T-helper 1 cell (primary cell): ENCODE data around the gene KSR2.

ENCODE experiments used
- DNase-seq, 5 donors: peaks; one replicate each; pipeline ENCODE4 v3.0.0-alpha.2; 2012 to 2020

The KSR2 gene

DNA sequence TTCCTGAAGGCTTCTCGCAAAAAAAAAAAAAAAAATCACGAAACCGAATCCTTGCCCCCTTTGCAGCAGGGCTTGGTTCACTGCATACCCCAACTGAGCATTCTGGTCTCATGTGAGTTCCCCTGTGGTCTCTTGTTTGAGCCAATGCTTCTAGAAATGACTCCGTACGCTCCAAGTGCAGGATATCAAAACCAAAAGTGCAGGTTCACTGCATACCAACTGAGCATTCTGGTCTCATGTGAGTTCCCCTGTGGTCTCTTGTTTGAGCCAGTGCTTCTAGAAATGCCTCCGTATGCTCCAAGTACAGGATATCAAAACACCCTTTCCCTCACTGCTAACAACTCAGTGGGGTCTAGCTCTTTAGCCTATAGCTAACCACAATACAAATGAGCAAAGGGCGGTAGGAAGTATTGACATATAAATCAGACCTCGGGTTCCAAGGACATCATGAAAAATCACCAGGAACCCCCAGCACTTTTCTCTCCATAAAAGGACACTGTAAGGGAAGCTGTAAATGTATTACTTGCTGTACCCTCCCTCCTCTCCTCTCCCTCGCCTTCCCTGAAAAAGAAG, 401.1 kb downstream of the KSR2 start:
- DNase-seq: no peak

DNA sequence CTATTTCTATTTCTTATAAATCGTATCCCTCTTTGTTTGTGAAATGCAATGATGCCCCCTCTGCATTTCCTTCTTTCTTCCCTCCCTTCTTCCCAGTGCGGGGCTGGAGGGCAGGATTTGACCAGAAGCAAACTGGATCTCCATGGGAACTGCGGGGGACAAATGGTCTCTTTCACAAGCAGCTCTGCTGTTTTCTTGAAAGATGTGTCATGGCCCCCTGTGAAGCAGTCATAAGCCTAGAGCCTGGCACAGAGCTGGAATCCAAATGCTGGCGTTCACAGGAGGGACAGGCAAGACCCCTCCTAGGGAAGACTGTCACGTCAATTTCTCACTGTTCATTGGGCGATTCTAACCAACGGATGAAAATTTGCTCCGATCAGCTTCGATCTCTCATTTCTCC, 403.9 kb downstream of the KSR2 start:
- no peak for DNase-seq

DNA sequence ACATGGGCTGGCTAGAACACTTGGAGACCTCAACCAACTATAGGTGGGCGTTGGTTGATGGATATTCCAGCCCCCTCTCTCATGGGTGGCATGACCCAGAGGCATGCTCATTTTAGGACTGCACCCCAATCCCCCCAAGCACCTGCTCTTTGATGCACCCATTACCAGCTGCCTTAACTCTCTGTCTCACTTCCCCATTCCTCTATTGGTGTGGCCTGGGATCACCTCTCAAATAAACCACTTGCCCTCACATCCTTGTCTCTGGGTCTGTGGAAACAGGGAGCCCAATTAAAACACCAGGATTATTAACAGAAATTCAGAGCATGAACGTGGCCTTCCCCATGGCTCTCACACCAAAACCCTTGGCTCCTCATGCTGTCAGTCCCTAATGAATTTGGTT, 405.1 kb downstream of the KSR2 start:
- no peak for DNase-seq

DNA sequence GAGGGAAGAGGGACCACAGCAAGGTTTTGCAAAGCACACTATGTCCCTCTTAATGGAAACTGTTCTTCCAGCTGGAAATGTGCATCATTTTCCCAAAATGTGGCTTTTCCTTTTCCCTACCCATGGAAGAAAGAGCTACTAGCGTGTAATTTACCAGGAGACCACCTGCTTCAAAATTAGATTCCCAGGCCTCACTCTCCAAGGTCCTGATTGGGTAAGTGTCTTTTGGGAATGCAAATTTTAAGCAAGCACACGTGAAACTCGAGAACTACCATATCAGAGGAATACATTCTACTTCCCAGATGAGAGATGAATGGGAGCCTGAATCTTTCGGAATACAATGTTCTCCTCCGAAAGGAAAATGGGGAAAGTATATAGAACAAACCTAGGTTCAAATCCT, 405.8 kb downstream of the KSR2 start:
- no peak for DNase-seq

DNA sequence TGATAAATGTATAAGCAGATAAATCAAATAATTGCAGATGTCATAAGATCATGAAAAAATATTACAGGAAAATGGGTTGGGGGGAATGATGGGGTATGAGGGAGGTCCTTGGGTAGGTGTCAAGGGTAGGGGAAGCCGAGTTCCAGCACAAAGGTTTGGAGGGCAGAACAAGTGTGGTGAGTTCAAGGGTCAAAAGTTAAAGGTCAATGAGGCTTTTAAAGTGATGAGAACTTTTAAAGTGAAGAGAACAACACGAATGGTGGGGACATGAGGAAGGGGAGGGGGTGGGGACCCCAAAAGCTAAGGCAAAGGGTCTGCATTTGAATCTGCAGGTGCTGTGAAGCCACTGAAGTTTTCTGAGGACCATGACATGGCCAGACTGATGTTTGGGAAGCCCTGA, 406.8 kb downstream of the KSR2 start:
- DNase-seq: no peak

DNA sequence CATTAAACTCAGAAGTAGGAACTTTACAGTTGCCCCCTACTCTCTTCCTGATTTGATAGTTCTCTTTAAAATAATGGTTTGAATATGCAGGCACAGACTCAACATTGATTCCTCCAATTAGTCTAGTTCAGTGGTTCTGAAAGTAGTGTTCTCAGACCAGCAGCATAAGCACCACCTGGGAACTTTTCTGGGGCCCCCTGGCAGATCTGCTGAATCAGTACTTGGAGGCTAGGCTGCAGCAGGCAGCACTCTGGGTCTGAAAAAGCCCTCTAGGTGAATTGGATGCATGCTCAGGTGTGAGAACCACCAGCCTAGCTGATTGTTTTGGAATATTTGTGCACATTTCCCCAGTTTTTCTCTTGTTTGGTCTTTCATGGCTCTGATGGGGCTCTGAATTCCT, 408.8 kb downstream of the KSR2 start:
- DNase-seq: no peak

DNA sequence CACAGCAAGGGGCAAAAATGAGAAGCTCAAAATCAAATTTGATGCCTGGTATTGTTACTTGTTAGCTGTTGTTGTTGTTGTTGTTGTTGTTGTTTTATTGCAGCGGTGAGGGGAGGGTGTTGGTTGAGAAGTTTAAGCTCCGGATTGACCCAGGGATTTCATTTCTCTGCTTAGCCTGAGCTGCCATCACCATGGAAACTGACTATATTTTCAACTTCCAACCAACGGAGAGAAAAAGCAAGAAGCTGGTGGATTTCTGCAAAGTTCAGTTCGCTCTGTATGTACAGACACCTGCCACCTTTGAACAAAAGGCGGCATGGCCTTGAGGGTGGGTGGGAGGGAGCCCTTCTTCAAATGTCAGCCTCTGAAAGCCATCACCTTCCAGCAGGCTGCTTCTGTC, 412.9 kb downstream of the KSR2 start:
- no peak for DNase-seq

DNA sequence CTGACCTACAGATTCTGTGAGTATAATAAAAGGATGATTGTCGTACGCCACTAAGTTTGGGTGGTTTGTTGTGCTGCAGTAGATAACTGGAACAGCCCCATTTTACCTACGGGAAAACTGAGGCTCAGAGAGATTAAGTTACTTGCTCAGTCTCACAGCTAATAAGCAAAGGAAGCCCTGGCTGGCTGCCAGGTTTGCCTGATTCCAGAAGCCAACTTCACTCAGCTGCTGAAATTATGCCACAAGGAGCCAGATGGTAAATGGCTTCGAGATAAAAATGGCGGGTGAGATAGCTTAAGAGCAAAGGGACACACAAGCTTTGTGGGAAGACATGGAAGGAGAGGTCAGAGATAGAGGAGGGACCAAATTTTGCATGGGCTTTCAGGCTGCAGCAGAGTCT, 415.8 kb downstream of the KSR2 start:
- DNase-seq: no peak

DNA sequence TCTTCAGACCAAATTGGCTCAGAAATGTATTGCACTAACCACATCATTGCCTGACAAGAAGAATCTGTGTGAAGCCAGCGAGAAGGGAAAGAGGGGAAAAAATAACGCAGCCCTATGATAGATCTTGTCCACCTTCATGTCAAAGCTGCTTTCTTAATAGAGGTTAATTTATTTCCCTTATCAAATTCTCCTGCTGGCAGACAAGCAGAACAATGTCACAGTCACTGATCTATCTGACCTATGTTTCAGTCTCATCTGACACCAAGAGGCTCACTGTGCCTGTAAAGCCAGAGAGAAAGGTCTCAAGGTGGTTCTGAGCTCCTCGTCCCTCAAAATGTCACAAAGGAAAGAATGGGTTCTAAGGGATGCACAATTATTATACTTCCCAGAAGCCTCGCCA, 417.1 kb downstream of the KSR2 start:
- no peak for DNase-seq

DNA sequence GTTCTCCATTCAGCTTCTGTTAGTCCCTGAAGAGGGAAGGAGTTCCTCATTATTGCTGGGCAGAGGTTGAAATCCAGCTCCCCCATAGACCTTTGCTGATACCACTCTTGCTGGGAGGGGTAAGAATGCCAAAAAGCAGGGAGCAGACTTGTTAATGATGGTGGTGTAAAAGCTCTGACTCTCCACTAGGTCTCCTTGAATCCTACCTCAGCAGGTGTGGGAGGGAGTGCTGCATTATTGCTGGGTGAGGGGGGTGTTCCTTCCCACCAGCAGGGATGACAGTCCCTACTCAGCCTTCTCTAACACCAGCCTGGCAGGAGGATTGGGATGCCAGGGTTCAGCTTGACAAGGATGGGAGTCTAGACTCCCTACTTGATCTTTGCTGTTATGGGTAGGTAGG, 421.6 kb downstream of the KSR2 start:
- no peak for DNase-seq

DNA sequence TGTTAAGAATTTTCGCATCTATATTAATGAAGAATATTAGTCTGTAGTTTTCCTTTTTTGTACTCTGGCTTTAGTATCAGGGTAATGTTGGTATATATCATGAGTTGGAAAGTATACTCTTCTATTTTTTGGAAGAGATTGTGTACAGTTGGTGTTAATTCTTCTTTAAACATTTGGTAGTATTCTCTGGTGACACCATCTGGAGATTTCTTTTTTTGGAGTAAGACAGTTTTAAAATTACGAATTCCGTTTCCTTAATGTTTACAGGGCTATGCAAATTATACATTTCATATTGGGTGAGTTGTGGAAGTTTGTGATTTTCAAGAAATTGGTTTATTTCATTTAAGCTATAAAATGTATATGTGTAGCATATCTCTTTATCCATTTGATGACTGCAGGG, 423.6 kb downstream of the KSR2 start:
- DNase-seq: no peak

DNA sequence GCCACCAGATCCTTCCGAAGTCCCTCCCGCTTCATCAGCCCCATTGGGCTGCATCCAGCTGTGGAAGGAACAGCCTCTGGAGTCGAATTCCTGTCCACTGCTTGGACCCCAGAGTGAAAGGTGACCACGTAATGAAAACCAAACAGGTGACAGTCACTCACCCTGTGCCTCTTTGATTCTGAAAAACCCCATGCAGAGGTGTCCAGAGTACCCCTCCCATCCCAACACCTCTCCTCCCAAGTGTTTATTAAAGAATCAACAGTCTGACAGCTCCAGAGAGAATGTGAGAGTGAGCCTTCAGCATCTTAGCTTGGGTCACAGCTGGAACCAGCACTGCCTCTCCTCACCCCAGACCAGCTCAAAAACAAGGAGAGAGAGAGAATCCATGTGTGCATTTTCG, 428.8 kb downstream of the KSR2 start:
- no peak for DNase-seq

DNA sequence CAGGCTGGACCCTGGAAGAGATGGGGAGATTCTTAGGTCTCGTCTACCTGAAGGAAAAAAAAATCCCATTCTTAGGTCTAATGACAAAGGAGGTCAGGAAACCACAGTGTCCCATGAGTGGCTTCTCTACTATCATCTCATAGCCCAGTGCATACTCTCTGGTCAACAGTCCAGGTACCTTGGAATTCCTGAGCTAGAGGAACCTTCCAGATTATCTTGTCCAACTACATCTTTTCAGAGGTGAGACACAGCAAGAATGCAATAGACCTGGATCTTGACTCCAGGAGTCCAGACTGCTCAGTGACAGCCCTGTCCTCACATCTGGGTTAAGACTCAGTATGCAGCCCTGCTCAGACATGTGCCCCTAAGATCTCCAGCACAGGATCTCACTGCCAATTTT, 429.9 kb downstream of the KSR2 start:
- no peak for DNase-seq

DNA sequence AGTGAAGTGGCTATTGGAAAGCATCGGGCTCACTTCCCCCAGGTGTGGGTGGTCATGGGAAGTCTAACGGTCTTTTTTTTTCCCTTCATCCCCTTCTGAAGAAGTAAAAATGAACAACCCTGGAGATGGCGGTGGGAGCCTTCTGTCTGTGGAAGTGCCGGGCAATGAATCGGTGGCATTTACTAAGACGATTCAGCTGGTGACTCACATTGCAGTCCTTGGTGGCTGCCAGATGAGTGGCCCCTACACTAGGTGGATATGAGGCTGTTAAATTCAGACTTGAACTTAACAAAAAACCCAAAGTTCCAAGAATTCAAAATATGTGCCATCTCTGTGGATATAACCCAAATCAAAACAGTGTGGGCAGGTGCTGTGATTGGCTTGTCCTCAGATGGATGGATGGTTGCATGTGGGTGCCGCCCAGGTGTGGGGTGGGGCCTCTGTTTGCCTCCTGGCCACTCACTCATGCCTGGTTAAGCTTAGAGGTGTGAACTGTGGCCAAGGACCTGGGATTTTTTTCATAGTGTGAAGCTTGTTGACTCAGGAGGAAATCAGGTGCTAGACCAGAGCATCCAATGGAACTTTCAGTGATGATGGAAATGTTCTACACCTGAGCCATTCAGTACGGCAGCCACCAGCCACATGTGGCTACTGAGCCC, 430.6 kb downstream of the KSR2 start:
- DNase-seq: no peak

DNA sequence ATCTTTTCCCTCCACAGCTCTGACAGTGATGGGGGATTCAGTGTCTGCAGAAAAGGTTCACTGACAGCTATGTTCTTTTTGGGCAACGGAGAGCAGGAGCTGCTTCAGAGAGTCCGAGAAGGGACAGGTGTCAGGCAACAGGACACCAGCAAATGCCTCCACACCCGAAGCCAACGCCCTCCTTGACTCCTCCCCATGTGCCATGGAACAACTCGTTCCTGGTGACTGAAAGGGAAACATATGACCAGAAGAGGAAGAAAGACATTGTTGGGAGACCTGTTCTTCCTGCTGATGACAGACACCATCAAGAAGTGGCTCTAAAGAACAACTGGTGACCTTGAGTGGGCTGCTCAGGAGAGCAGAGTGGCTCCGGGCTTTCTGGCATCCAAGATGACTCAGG, 435.1 kb downstream of the KSR2 start:
- DNase-seq: no peak

DNA sequence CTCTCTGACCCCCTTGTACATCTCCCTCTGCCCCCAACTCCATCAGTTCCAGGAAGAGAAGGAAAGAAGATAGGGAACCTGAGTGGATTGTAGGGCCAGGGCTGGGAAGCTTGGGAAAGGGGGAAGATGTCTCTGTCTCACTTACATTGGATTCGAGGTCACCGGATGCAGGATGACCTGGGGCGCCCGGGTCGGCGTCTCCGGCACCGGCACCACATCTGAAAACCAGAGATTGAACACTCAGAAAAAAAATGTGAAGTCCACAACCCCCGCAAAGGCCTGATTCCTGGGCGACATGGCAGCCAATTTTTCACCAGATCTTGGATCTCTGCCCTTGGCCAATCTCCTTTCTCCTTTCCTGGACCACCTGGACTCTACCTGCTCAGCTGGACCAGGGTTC, 438.0 kb downstream of the KSR2 start:
- no peak for DNase-seq

DNA sequence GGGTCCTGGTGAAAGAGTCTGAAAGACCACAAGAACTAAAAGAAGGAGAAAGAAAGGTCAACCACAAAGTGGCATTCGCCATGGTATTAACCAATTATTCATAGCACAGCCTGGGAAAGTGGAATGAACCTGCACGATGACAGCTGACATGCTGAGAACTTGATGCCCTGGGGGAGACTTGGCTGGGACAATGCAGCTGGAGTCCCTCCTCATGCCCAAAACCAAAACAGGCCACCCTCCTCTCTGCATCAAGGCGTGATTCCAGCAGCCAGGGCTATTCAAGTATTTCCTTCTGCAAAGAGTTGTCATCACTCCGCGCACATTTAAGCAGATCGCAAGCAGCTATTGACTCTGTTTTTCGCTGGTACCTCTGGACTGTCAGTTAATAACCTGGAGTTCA, 440.3 kb downstream of the KSR2 start:
- DNase-seq: no peak

DNA sequence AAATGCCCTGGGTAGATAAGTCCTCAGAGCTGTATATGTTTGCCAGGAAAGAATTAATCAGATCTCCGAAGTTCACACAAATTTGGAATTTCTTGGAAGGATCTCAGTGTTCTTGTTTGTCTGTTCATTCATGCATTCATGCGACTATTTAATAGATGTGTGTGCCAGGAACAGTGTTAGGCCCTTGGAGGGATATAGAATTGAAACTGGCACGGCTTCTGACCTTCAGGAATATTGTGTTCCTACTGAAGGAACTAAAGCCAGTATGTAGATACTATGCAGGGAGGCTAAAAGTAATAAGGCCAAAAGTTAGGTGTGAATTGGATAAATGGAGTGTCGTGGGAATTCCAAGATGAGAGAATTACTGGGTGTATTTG, 441.3 kb downstream of the KSR2 start:
- no peak for DNase-seq

DNA sequence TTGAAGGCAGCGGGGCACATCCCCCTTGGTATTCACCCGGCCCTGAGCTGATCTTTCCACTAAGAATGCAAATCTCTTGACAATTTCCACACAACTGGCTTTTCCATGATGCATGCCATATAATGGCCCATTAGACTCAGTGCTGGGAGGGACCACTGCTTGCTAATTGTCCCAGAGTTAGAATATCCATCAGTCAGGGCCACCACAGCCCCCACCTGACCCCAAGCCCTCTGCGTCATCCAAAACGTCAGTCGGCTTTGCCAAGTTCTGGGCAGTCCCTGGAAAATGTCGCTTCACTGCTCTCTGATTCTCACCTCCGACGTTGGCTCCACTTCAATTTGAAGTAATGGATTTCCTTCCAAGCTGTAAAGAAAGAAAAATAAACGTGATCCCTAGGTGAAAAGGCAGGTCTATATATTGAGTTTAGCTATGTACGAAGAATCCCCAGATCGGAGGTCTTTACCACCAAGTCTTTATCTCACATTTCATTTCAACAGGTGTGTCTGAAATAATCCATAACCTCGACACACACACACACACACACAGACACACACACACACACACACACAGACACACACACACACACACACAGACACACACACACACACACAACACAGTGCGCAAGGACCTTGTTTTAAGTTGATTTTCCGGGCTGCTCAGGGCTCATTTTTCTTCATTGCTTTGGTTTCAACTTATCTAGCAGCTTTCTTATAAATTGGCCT, 441.9 kb downstream of the KSR2 start:
- no peak for DNase-seq

DNA sequence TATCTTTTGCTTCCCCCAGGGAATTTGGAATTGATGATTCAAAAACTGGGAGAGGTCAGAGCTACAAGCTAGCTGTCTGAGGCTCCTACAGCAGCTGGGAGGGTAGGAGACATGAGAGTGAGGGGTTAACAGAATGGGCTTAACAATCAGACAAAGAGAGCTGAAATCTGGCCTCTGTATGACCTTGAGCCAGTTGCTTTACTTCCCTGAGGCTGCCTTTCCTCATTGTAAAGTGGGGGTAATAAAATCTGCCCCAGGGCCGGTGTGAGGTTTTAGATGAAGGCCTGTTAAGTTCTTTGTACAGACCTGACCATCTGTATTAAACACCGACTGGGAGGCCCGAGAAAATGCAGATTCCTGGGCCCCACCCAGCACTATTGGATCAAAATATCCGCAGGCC, 443.0 kb downstream of the KSR2 start:
- DNase-seq: no peak

DNA sequence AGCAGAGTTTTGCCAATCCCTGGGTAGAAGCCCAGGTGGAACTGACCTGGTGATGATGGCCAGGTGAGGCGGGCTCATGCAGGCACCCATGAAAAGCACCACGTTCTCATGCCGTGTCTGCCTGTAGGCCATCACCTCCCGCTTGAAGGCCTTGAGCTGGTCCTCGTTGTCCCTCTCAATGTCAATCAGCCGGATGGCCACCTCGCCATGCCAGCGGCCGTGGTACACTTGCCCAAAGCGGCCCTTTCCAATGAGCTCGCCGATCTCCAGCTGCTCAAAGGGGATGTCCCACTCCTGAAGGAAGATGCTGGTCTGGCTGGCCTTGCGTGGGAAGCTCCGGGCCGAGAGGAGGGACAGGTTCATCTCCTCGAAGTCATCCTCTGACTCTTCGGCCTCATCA, 444.0 kb downstream of the KSR2 start:
- no peak for DNase-seq

DNA sequence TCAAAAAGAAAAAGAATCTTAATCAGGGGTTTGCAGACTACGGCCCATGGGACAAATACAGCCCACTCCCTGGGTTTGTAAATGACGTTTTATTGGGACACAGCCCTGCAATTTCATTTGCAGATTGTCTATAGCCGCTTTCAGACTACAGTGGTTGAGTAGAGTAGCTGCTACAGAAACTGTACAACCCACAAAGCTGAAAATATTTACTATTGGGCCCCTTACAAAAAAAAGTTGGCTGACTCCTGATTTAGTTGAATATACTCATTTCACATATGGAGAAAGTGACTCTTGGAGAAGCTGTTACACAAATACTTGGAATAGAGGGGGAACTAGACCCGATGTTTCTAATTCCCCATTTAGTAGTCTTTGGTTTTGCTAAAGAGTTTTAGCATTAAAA, 444.8 kb downstream of the KSR2 start:
- no peak for DNase-seq

DNA sequence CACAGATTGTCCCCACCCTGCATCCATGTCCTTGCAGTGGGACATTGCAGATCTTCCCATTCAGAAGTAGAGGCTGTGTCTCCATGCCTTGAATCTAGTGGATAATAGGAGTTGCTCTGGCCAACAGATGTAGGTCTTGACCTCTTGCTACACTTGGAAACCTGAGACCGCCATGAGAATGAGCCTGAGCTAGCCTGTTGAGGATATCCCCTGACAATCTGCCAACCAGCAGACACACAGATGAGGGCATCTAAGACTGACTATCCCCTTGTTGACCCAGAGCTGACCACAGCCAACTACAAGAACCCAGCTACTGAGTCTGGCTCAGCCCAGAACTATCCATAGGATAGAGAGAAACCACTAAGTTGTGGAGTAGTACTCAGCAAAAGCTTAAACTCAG, 446.2 kb downstream of the KSR2 start:
- no peak for DNase-seq

DNA sequence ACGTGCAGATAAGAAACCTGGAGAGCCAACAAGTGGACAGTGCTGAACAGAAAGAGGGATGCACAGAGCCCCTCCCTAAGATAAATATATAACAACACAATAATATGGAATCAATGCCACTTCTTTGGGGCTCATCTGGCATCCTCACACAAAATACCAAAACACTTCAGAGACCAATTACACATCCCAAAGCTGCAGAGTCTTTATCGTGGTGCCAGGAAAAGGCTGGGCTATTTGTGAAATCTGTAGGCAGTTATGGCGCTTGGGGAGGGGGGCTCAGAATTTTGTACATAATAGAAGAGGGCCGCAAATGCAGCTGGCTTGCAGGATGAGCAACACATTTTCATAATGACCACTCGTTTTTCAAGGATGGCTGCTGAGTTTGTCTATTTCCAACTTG, 446.9 kb downstream of the KSR2 start:
- DNase-seq: no peak

DNA sequence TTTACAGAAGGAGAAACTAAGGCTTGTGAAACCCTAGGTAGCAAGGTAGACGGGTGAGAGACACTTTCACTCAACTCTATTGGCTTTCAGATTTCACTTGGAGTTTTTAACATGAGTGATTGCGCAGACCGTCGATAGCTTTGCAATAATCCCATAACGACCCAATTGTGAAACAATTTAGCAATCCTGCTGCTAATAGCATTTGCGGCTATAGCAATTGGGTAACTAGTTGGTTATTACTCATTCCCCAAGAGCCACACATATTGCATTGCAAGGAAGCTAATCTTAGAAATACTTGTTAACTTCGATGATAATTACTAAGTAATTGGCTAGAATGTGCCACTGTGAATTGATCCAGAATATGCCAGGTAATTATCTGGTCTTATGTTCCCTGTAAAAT, 447.4 kb downstream of the KSR2 start:
- no peak for DNase-seq
